Measurements from ENCODE around the gene TBP. TPM values are rescaled to one million over a fixed set of nuclear protein-coding genes. Genes with fewer than 3 reads are reported as not detected.
"Not testable (repeated sequence)": the region's sequence is repeated elsewhere in the genome, so short reads cannot be mapped to it uniquely, and the experiment has no call there.

Gene TBP
- total and polyA plus RNA-seq, 2 of the 13 experiments (the other 11 are each of a cell fraction or from before 2014, with no cell fraction given): 21.7 to 28.1 TPM

- Histone ChIP-seq H3K79me2 (ENCODE audit: insufficient read depth, low read length) (no peaks in the 10 kb centered on the region), H3K9ac (ENCODE audit: insufficient read depth, low read depth, low read length) (no peak overlapping the region), H3K9me3 (ENCODE audit: low read length) (no peaks in the 10 kb centered on the region), H3K36me3 (replicated peaks in 1 of 2; ENCODE audit: control insufficient read depth in 1 of 2, insufficient read depth in 2 of 2, low read length in 2 of 2) (no peaks in the 10 kb centered on the region), H4K20me1 (ENCODE audit: insufficient read depth, low read length) (no peaks in the 10 kb centered on the region), H3K27me3 (ENCODE audit: control insufficient read depth in 1 of 2, insufficient read depth in 2 of 2, low read length in 2 of 2) (peaks cover 0 to 10% of the 10 kb centered on the region in 2 experiments; a peak in 2 of 5 replicates), H3K4me2 (ENCODE audit: low read depth, low read length) (no peak overlapping the region), H2AFZ (ENCODE audit: low read length) (no peak overlapping the region), H3K4me1 (ENCODE audit: insufficient read depth, low read length) (no peaks in the 10 kb centered on the region), H3K27ac (ENCODE audit: extremely low read length, insufficient read depth, low read length) (no peak overlapping the region), H3K4me3 (replicated peaks in 1 of 3; ENCODE audit: insufficient read depth in 1 of 3, low read depth in 2 of 3, low read length in 3 of 3) (no peak overlapping the region)
- no peak for ATAC-seq
- intact Hi-C loops (cut with micrococcal nuclease; ENCODE audit: unreplicated experiment): no loop called here
- in situ Hi-C loops (cut with HindIII; ENCODE audit: extremely low pct_ligation_motif_present, low pct_unique_long_range_greater_than_20kb): no loop called here
- WGBS (ENCODE audit: low lambda C conversion rate): 49% methylated on average over 7 of the region's 7 CpGs
- POLR2A ChIA-PET: no interaction called here
- no peak for DNase-seq (ENCODE audit: low spot score)
- no peak for TF ChIP-seq ZIK1 (CRISPR knock-in tag; IDR thresholded peaks at IDR 0.05; ENCODE audit: borderline replicate concordance, low read depth)
- no peak for TF ChIP-seq ZBTB37 (CRISPR knock-in tag; IDR thresholded peaks at IDR 0.05)
- no peak for TF ChIP-seq PHF21A (CRISPR knock-in tag; IDR thresholded peaks at IDR 0.05)
- no peak for TF ChIP-seq ZNF17 (CRISPR knock-in tag; IDR thresholded peaks at IDR 0.05)
- no peak for TF ChIP-seq ZNF879 (CRISPR knock-in tag; IDR thresholded peaks at IDR 0.05)
- TF ChIP-seq CREBL2 (CRISPR knock-in tag; IDR thresholded peaks at IDR 0.05; ENCODE audit: borderline replicate concordance): no peak
- TF ChIP-seq ZNF784 (CRISPR knock-in tag; IDR thresholded peaks at IDR 0.05; ENCODE audit: borderline replicate concordance): no peak
- CTCF ChIA-PET (ENCODE audit: low intra/inter-chr PET ratio, low total read pairs): no interaction called here
- no TSS peak for BruUV-seq (replicated peaks)
- no peak for FAIRE-seq
Measured at GRCh38 chr6:170525795-170526194, 28.4 kb upstream of the TBP start.

GRCh38 chr6:170527995-170528394 lies 26.2 kb upstream of the TBP start:
- intact Hi-C loops (cut with micrococcal nuclease; ENCODE audit: unreplicated experiment); in situ Hi-C loops (cut with HindIII; ENCODE audit: extremely low pct_ligation_motif_present, low pct_unique_long_range_greater_than_20kb): not testable (repeated sequence)
- CTCF ChIA-PET (ENCODE audit: low intra/inter-chr PET ratio, low total read pairs): interaction anchor here (1.7 kb wide), 1 partner anchor 11 kb away, joined by 5 read pairs; no protein-coding TSS in a partner anchor

More at GRCh38 chr6:170527995-170528394, 26.2 kb upstream of the TBP start:
- ATAC-seq; H3K9ac ChIP-seq (ENCODE audit: insufficient read depth, low read depth, low read length); BruUV-seq (replicated peaks); H3K4me3 ChIP-seq (replicated peaks in 1 of 3; ENCODE audit: insufficient read depth in 1 of 3, low read depth in 2 of 3, low read length in 3 of 3); DNase-seq (ENCODE audit: low spot score); H3K27ac ChIP-seq (ENCODE audit: extremely low read length, insufficient read depth, low read length); H2AFZ ChIP-seq (ENCODE audit: low read length); H3K79me2 ChIP-seq (ENCODE audit: insufficient read depth, low read length); H3K9me3 ChIP-seq (ENCODE audit: low read length); H3K27me3 ChIP-seq (ENCODE audit: control insufficient read depth in 1 of 2, insufficient read depth in 2 of 2, low read length in 2 of 2); H3K4me2 ChIP-seq (ENCODE audit: low read depth, low read length); POLR2A ChIA-PET; FAIRE-seq; H3K36me3 ChIP-seq (replicated peaks in 1 of 2; ENCODE audit: control insufficient read depth in 1 of 2, insufficient read depth in 2 of 2, low read length in 2 of 2); H4K20me1 ChIP-seq (ENCODE audit: insufficient read depth, low read length); H3K4me1 ChIP-seq (ENCODE audit: insufficient read depth, low read length): not testable (repeated sequence)
- 91% methylated on average over 5 of the region's 5 CpGs for WGBS (ENCODE audit: low lambda C conversion rate)

All from HepG2 (cell line).